Measurements from ENCODE around the gene MYCBPAP.

Gene MYCBPAP

GRCh38 chr17:50487213-50488096 is 20.8 kb upstream of the MYCBPAP start:
- no peak for DNase-seq (ENCODE audit: low spot score)

- no peak for DNase-seq (ENCODE audit: low spot score)
Observed at GRCh38 chr17:50488880-50489279, 19.4 kb upstream of the MYCBPAP start.

- DNase-seq (ENCODE audit: low spot score), result no peak
Observed at GRCh38 chr17:50491505-50491904, 16.7 kb upstream of the MYCBPAP start.

GRCh38 chr17:50492214-50492613 is 16.0 kb upstream of the MYCBPAP start:
- no peak for DNase-seq (ENCODE audit: low spot score)

- DNase-seq (ENCODE audit: low spot score), result no peak
Observed at GRCh38 chr17:50493744-50494143, 14.5 kb upstream of the MYCBPAP start.

- DNase-seq (ENCODE audit: low spot score), result no peak
Observed at GRCh38 chr17:50495217-50495823, 12.9 kb upstream of the MYCBPAP start.

- DNase-seq (ENCODE audit: low spot score), result no peak
Observed at GRCh38 chr17:50495918-50496317, 12.3 kb upstream of the MYCBPAP start.

- no peak for DNase-seq (ENCODE audit: low spot score)
Observed at GRCh38 chr17:50498021-50498874, 10.0 kb upstream of the MYCBPAP start.

GRCh38 chr17:50499270-50499669 is 9.0 kb upstream of the MYCBPAP start:
- DNase-seq (ENCODE audit: low spot score), result no peak

GRCh38 chr17:50499721-50500120 is 8.5 kb upstream of the MYCBPAP start:
- DNase-seq (ENCODE audit: low spot score), result no peak

- no peak for DNase-seq (ENCODE audit: low spot score)
Observed at GRCh38 chr17:50501054-50501453, 7.2 kb upstream of the MYCBPAP start.

- DNase-seq (ENCODE audit: low spot score), result no peak
Observed at GRCh38 chr17:50502301-50502990, 5.8 kb upstream of the MYCBPAP start.

- no peak for DNase-seq (ENCODE audit: low spot score)
Observed at GRCh38 chr17:50505591-50506130, 2.6 kb upstream of the MYCBPAP start.

- DNase-seq (ENCODE audit: low spot score), result no peak
Observed at GRCh38 chr17:50506298-50506697, 1.9 kb upstream of the MYCBPAP start.

GRCh38 chr17:50508573-50509460 is 578 bp downstream of the MYCBPAP start:
- DNase-seq (ENCODE audit: low spot score), result no peak

- DNase-seq (ENCODE audit: low spot score), result no peak
Observed at GRCh38 chr17:50511058-50511457, 2.8 kb downstream of the MYCBPAP start.

GRCh38 chr17:50513495-50513894 is 5.3 kb downstream of the MYCBPAP start:
- no peak for DNase-seq (ENCODE audit: low spot score)

GRCh38 chr17:50514388-50514787 is 6.1 kb downstream of the MYCBPAP start:
- no peak for DNase-seq (ENCODE audit: low spot score)

GRCh38 chr17:50514936-50515702 is 6.9 kb downstream of the MYCBPAP start:
- no peak for DNase-seq (ENCODE audit: low spot score)

GRCh38 chr17:50517011-50517410 is 8.8 kb downstream of the MYCBPAP start:
- DNase-seq (ENCODE audit: low spot score), result no peak

Data from globus pallidus (tissue), 1 donor.